Measurements from ENCODE around the gene IREB2.
"Not testable (repeated sequence)": the region's sequence is repeated elsewhere in the genome, so short reads cannot be mapped to it uniquely, and the experiment has no call there.

- not testable (repeated sequence) for TF ChIP-seq CTCF, POLR2A, POLR2AphosphoS5, EP300 (IDR thresholded peaks at IDR 0.05)
Measured at GRCh38 chr15:78539464-78540140, 101.6 kb downstream of the IREB2 start.

All from suprapubic skin (tissue), 4 donors.